GM18858 (cell line): ENCODE measurements around the gene PPM1D.
"Not testable (repeated sequence)": the region's sequence is repeated elsewhere in the genome, so short reads cannot be mapped to it uniquely, and the experiment has no call there.

ENCODE experiments used
- ATAC-seq: cut with Tn5 transposase; IDR thresholded peaks from one replicate; pipeline ENCODE4 v1.9.1; 2021; ENCODE audit not compliant: unreplicated experiment

PPM1D gene

DNA sequence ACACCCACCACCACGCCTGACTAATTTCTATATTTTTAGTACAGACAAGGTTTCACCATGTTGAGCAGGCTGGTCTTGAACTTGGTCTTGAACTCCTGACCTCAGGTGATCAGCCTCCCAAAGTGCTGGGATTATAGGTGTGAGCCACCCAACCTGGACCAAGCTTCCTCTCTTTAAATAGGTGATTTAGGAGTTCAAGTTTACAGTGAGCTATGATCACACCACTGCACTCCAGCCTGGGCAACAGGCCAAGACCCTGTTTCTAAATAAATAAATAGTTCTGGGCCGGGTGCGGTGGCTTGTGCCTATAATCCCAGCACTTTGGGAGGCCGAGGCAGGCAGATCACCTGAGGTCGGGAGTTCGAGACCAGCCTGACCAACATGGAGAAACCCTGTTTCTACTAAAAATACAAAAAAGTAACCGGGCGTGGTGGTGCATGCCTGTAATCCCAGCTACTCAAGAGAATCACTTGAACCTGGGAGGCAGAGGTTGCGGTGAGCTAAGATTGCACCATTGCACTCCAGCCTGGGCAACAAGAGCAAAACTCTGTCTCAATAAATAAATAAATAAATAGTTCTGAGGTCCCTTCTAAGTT lies 6.5 kb upstream of the PPM1D start:
- not testable (repeated sequence) for ATAC-seq

DNA sequence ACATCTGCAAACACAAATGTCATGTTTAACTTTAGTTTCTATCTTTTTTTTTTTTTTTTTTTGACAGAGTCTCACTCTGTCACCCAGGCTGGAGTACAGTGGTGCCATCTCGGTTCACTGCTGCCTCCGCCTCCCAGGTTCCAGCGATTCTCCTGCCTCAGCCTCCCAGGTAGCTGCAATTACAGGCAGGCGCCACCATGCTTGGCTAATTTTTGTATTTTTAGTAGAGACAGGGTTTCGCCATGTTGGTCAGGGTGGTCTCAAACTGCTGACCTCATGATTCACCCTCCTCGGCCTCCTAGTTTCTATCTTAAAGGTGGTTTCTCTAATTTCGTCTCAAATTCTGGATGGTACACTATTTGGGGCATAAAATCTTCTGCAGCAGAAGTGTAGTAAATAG lies 5.8 kb upstream of the PPM1D start:
- ATAC-seq, result not testable (repeated sequence)

- no peak for ATAC-seq
Observed at GRCh38 chr17:60594734-60595133, 5.3 kb upstream of the PPM1D start.

- ATAC-seq, result no peak
Observed at GRCh38 chr17:60597297-60597696, 2.7 kb upstream of the PPM1D start.

GRCh38 chr17:60598001-60598736 lies 1.8 kb upstream of the PPM1D start:
- ATAC-seq, result no peak

- peak; percentile 3 for ATAC-seq
Observed at GRCh38 chr17:60599220-60599619, 773 bp upstream of the PPM1D start.

DNA sequence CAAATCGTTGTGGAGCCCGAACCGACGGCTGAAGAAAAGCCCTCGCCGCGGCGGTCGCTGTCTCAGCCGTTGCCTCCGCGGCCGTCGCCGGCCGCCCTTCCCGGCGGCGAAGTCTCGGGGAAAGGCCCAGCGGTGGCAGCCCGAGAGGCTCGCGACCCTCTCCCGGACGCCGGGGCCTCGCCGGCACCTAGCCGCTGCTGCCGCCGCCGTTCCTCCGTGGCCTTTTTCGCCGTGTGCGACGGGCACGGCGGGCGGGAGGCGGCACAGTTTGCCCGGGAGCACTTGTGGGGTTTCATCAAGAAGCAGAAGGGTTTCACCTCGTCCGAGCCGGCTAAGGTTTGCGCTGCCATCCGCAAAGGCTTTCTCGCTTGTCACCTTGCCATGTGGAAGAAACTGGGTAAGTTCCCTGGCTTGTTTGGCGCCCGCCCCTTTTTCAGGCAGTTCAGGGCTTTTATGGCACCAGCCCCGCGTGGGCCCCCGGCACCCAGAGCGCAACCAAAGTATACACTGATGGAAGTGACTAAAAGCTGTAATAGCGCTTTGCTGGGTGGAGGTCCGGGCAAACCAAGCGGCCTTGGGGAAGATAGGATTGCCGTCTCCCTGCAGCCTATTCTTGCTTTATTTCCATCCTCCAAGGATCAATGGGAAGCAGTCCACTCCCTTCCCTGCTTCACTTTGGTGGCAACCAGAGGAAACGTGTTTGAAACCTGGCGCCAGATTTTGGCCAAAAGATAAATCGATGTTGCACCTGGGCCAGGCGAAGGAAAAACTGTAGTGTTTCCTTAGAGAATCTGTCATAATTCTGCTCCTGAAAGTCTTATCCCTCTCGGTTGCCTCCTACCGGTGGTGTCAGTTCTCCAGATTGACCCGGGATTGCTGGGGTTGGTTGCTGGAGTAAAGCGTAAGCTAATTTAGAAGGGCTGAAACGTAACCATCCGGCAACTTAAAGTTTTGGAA lies 775 bp downstream of the PPM1D start:
- ATAC-seq, result peak; percentile 3

- no peak for ATAC-seq
Observed at GRCh38 chr17:60601447-60602384, 1.7 kb downstream of the PPM1D start.

DNA sequence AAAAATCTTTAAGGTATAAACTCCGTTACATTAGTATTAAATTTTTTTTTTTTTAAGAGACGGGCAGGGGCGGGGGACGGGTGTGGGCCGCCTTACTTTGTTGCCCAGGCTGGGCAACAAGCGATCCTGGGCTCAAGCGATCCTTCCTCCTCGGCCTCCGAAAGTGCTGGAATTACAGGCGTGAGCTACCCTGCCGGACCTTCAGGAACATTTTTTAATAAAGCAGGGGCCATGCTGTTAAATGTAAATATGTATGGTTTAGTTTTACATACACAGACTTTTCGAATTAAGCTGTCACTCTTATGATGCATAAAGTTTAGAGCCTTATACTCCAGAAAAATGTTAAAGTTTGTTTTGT lies 2.4 kb downstream of the PPM1D start:
- ATAC-seq, result no peak

DNA sequence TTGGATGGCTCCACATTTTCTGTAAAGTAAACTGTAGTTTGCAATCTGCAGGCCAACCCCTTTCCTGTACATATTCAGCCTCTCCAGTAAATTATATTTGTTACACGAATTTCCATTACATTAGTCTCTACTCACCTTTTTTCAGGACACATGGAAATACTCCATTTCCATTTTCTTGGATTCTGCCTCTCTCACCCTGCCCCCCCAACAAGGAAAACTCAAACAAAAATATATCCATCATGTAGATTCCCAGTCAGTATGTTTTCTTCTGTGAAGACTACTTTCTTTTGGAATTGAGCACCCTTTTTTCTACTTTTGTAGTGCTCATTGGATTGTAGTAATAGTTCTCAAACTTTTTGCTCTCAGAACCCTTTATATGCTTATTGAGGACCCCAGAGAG lies 2.9 kb downstream of the PPM1D start:
- ATAC-seq, result no peak

GRCh38 chr17:60603477-60603876 lies 3.5 kb downstream of the PPM1D start:
- not testable (repeated sequence) for ATAC-seq

DNA sequence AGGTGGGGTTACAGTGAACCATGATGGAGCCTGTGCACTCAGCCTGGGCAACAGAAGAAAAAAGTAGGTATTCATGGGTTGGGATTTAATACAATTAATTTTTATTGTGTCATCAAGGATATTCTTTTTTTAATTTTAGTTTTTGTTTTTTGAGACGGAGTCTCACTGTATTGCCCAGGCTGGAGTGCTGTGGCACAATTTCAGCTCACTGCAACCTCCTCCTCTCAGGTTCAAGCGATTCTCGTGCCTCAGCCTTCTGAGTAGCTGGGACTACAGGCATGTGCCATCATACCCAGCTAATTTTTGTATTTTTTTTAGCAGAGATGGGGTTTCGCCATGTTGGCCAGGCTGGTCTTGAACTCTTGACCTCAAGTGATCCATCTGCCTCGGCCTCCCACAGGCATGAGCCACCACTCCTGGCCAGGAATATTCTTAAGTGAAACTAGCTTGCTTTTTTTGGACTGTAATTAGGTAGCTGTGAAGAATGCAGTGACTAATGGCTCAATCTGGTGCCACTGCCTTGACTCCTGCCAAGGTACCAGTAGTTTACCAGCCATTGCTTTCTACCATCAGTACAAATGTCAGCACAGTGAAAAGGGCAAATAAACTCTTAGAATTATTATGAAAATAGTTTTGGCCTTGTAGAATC lies 4.8 kb downstream of the PPM1D start:
- no peak for ATAC-seq

DNA sequence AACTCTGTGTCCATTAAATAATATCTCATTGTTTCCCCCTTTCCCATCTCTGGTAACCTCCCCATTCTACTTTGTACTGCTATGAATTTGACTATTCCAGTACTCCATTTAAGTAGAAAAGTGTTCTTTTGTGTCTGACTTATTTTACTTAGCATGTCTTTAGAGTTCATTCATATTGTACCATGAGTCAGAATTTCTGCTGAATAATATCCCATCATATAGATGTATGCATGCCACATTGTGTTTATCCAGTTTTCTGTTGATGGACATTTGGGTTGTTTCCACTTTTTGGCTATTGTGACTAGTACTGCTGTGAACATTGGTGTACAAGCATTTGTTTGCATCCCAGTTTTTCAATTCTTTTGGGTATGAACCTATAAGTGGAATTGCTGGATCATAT lies 6.0 kb downstream of the PPM1D start:
- ATAC-seq, result no peak

DNA sequence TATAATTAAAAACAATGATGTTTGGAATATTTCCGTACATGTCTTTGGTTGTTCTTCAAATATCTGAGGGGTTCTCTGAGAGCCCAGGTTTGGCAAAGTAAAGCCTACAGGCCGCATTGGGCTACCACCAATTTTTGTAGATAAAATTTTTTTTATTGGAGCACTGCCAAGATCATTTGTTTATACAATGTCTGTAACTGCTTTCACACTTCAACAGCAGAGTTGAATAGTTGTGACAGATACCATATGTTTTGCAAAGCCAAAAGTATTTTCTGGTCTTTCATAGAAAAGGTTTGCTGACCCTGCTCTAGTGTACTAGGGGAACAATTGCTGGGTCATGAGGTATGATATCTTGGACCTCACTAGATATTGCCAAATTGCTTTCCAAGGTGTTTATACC lies 10.5 kb downstream of the PPM1D start:
- no peak for ATAC-seq

DNA sequence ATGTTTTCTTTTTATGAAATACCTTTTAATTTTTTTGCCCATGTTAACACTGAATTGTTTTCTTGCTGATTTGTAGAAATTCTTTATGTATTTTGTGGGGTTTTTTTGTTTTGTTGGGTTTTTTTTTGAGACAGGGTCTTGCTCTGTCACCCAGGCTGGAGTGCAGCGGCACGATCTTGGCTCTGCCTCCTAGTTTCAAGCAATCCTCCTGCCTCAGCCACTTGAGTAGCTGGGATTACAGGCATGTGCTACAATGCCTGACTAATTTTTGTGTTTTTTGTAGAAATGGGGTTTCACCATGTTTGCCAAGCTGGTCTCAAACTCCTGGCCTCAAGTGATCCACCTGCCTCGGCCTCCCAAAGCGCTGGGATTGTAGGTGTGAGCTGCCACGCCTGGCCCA lies 11.3 kb downstream of the PPM1D start:
- not testable (repeated sequence) for ATAC-seq

DNA sequence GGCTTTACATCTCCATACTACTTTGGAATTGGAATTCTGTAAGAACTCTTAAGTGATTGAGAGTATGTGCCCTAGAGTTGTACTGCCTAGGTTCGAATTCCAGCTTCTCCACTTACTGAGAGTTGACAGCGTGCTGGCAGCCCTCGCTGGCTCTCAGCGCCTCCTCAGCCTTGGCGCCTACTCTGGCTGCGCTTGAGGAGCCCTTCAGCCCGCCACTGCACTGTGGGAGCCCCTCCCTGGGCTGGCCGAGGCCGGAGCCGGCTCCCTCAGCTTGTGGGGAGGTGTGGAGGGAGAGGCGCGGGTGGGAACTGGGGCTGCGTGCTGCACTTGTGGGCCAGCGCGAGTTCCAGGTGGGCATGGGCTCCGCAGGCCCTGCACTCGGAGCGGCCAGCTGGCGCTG lies 13.3 kb downstream of the PPM1D start:
- ATAC-seq, result no peak

GRCh38 chr17:60613796-60614195 lies 13.8 kb downstream of the PPM1D start:
- not testable (repeated sequence) for ATAC-seq

DNA sequence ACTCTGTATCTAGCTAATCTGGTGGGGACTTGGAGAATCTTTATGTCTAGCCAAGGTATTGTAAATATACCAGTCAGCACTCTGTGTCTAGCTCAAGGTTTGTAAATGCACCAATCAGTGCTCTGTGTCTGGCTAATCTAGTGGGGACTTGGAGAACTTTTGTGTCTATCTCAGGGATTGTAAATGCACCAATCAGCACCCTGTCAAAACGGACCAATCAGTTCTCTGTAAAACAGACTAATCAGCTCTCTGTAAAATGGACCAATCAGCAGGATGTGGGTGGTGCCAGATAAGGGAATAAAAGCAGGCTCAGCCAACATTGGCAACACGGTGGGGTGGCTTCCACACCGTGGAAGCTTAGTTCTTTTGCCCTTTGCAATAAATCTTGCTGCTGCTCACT lies 14.3 kb downstream of the PPM1D start:
- not testable (repeated sequence) for ATAC-seq

- ATAC-seq, result no peak
Observed at GRCh38 chr17:60615108-60615507, 15.1 kb downstream of the PPM1D start.

DNA sequence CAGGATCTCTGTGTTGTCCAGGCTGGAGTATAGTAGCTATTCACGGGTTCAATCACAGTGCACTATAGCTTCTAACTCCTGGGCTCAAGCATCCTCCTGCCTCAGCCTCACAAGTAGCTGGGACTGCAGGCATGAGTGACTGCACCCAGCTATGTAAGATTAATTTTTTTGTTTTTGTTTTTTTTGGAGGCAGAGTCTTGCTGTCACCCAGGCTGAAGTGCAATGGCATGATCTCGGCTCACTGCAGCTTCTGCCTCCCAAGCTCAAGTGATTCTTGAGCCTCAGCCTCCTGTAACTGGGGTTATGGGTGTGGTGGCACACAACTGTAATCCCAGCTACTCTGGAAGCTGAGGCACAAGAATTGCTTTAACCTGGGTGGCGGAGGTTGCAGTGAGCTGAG lies 15.8 kb downstream of the PPM1D start:
- no peak for ATAC-seq
